ENCODE data around the gene A4GALT.

A4GALT gene

GRCh38 chr22:42654436-42655073, 66.1 kb downstream of the A4GALT start:
- ATAC-seq: no peak

GRCh38 chr22:42653999-42654398, 66.7 kb downstream of the A4GALT start:
- ATAC-seq: no peak
- TF ChIP-seq PATZ1 (CRISPR knock-in tag; IDR thresholded peaks at IDR 0.05; ENCODE audit: borderline replicate concordance) (no peak), ARNTL (CRISPR knock-in tag; IDR thresholded peaks at IDR 0.05; ENCODE audit: borderline replicate concordance, low read depth) (no peak), ZFP30 (CRISPR knock-in tag; IDR thresholded peaks at IDR 0.05) (no peak), TSHZ2 (CRISPR knock-in tag; IDR thresholded peaks at IDR 0.05) (no peak), ESRRG (CRISPR knock-in tag; IDR thresholded peaks at IDR 0.05) (no peak), ZC3H10 (CRISPR knock-in tag; IDR thresholded peaks at IDR 0.05) (no peak), RARB (CRISPR knock-in tag; IDR thresholded peaks at IDR 0.05) (no peak), SNAI2 (CRISPR knock-in tag; IDR thresholded peaks at IDR 0.05) (no peak), CREB5 (CRISPR knock-in tag; IDR thresholded peaks at IDR 0.05; ENCODE audit: low read depth) (no peak), OSR1 (CRISPR knock-in tag; IDR thresholded peaks at IDR 0.05) (no peak), POU6F1 (CRISPR knock-in tag; IDR thresholded peaks at IDR 0.05; ENCODE audit: borderline replicate concordance, low read depth) (no peak), CSDC2 (CRISPR knock-in tag; IDR thresholded peaks at IDR 0.05) (no peak), ZFP3 (CRISPR knock-in tag; IDR thresholded peaks at IDR 0.05) (no peak), TCF4 (CRISPR knock-in tag; IDR thresholded peaks at IDR 0.05; ENCODE audit: borderline replicate concordance) (no peak), TOX (CRISPR knock-in tag; IDR thresholded peaks at IDR 0.05; ENCODE audit: borderline replicate concordance) (no peak), ISL1 (CRISPR knock-in tag; IDR thresholded peaks at IDR 0.05) (no peak), ZNF565 (CRISPR knock-in tag; conservative IDR thresholded peaks at IDR 0.05; ENCODE audit: low read depth) (no peak), GLIS3 (CRISPR knock-in tag; IDR thresholded peaks at IDR 0.05) (no peak), ZNF70 (CRISPR knock-in tag; IDR thresholded peaks at IDR 0.05) (no peak)

More at GRCh38 chr22:42654436-42655073, 66.1 kb downstream of the A4GALT start:
- TF ChIP-seq TOX (CRISPR knock-in tag; IDR thresholded peaks at IDR 0.05; ENCODE audit: borderline replicate concordance) (no peak), ESRRG (CRISPR knock-in tag; IDR thresholded peaks at IDR 0.05) (no peak), OSR1 (CRISPR knock-in tag; IDR thresholded peaks at IDR 0.05) (no peak), TCF4 (CRISPR knock-in tag; IDR thresholded peaks at IDR 0.05; ENCODE audit: borderline replicate concordance) (no peak), ZFP3 (CRISPR knock-in tag; IDR thresholded peaks at IDR 0.05) (no peak), PPARA (CRISPR knock-in tag; IDR thresholded peaks at IDR 0.05; ENCODE audit: borderline replicate concordance) (no peak), GLIS3 (CRISPR knock-in tag; IDR thresholded peaks at IDR 0.05) (no peak), ZNF70 (CRISPR knock-in tag; IDR thresholded peaks at IDR 0.05) (no peak), ISL1 (CRISPR knock-in tag; IDR thresholded peaks at IDR 0.05) (no peak), TSHZ2 (CRISPR knock-in tag; IDR thresholded peaks at IDR 0.05) (no peak), CREB5 (CRISPR knock-in tag; IDR thresholded peaks at IDR 0.05; ENCODE audit: low read depth) (no peak), ZFP30 (CRISPR knock-in tag; IDR thresholded peaks at IDR 0.05) (no peak)

Measured in SK-N-SH treated with all-trans-retinoic acid at 6 μM for 48 hours (cell line).